Sigmoid colon (tissue), 4 donors: ENCODE data around the gene PKDCC.

Source experiments
- CTCF ChIP-seq, 4 experiments: fragments of 450-650 bp in 3 of 4; fragments of 200-600 bp in 1 of 4; IDR thresholded peaks; one replicate each; pipeline ENCODE4 v1.5.1; 2016 to 2019; ENCODE audit warnings: antibody characterized with exemption in 4 of 4, mild to moderate bottlenecking in 3 of 4, moderate library complexity in 2 of 4
- EP300 ChIP-seq, 4 donors: sonication (generic); formaldehyde crosslinking; IDR thresholded peaks; one replicate each; pipeline ENCODE4 v1.6.1; 2017; ENCODE audit warnings: antibody characterized with exemption in 4 of 4
- POLR2A ChIP-seq, 2 donors: fragments of 450-650 bp; IDR thresholded peaks; one replicate each; pipeline ENCODE4 v1.6.1; 2016; ENCODE audit warnings: antibody characterized with exemption in 2 of 2, mild to moderate bottlenecking in 2 of 2, moderate library complexity in 2 of 2

GRCh38 chr2:42107249-42108042, 59.6 kb downstream of the PKDCC start:
- TF ChIP-seq CTCF (IDR thresholded peaks at IDR 0.05) = no peak
- TF ChIP-seq POLR2A (IDR thresholded peaks at IDR 0.05) = no peak
- TF ChIP-seq EP300 (IDR thresholded peaks at IDR 0.05) = no peak
